ENCODE data around the gene FYCO1. TPM values are rescaled to one million over a fixed set of nuclear protein-coding genes. Genes with fewer than 3 reads are reported as not detected.

FYCO1 gene
- total and polyA plus RNA-seq, 2 of the 8 experiments (the other 6 are each of a cell fraction or from before 2014, with no cell fraction given) = 4.8 to 10.8 TPM

DNA sequence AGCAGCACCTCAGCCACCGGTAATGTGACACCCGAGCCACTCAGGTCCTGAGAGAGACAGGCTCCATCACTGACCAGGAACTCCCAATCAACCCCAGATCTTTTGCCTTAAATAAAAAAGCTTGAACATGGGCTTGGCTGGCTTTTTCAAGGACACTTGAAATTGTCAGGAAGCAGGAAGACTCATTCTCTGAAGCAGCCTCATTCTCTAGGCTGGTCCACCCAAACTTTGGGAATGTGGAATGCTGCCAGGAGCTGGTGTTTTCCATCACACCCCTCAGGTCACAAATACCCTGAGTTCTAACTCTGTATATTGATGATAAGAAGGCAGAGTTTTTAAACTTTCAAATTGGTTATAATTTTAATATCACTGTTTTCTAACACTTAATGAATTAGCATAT lies 35.3 kb downstream of the FYCO1 start (continued):
- TF ChIP-seq, protein P1, sequence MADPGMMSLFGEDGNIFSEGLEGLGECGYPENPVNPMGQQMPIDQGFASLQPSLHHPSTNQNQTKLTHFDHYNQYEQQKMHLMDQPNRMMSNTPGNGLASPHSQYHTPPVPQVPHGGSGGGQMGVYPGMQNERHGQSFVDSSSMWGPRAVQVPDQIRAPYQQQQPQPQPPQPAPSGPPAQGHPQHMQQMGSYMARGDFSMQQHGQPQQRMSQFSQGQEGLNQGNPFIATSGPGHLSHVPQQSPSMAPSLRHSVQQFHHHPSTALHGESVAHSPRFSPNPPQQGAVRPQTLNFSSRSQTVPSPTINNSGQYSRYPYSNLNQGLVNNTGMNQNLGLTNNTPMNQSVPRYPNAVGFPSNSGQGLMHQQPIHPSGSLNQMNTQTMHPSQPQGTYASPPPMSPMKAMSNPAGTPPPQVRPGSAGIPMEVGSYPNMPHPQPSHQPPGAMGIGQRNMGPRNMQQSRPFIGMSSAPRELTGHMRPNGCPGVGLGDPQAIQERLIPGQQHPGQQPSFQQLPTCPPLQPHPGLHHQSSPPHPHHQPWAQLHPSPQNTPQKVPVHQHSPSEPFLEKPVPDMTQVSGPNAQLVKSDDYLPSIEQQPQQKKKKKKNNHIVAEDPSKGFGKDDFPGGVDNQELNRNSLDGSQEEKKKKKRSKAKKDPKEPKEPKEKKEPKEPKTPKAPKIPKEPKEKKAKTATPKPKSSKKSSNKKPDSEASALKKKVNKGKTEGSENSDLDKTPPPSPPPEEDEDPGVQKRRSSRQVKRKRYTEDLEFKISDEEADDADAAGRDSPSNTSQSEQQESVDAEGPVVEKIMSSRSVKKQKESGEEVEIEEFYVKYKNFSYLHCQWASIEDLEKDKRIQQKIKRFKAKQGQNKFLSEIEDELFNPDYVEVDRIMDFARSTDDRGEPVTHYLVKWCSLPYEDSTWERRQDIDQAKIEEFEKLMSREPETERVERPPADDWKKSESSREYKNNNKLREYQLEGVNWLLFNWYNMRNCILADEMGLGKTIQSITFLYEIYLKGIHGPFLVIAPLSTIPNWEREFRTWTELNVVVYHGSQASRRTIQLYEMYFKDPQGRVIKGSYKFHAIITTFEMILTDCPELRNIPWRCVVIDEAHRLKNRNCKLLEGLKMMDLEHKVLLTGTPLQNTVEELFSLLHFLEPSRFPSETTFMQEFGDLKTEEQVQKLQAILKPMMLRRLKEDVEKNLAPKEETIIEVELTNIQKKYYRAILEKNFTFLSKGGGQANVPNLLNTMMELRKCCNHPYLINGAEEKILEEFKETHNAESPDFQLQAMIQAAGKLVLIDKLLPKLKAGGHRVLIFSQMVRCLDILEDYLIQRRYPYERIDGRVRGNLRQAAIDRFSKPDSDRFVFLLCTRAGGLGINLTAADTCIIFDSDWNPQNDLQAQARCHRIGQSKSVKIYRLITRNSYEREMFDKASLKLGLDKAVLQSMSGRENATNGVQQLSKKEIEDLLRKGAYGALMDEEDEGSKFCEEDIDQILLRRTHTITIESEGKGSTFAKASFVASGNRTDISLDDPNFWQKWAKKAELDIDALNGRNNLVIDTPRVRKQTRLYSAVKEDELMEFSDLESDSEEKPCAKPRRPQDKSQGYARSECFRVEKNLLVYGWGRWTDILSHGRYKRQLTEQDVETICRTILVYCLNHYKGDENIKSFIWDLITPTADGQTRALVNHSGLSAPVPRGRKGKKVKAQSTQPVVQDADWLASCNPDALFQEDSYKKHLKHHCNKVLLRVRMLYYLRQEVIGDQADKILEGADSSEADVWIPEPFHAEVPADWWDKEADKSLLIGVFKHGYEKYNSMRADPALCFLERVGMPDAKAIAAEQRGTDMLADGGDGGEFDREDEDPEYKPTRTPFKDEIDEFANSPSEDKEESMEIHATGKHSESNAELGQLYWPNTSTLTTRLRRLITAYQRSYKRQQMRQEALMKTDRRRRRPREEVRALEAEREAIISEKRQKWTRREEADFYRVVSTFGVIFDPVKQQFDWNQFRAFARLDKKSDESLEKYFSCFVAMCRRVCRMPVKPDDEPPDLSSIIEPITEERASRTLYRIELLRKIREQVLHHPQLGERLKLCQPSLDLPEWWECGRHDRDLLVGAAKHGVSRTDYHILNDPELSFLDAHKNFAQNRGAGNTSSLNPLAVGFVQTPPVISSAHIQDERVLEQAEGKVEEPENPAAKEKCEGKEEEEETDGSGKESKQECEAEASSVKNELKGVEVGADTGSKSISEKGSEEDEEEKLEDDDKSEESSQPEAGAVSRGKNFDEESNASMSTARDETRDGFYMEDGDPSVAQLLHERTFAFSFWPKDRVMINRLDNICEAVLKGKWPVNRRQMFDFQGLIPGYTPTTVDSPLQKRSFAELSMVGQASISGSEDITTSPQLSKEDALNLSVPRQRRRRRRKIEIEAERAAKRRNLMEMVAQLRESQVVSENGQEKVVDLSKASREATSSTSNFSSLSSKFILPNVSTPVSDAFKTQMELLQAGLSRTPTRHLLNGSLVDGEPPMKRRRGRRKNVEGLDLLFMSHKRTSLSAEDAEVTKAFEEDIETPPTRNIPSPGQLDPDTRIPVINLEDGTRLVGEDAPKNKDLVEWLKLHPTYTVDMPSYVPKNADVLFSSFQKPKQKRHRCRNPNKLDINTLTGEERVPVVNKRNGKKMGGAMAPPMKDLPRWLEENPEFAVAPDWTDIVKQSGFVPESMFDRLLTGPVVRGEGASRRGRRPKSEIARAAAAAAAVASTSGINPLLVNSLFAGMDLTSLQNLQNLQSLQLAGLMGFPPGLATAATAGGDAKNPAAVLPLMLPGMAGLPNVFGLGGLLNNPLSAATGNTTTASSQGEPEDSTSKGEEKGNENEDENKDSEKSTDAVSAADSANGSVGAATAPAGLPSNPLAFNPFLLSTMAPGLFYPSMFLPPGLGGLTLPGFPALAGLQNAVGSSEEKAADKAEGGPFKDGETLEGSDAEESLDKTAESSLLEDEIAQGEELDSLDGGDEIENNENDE (IDR thresholded peaks at IDR 0.05; ENCODE audit: insufficient replicate concordance, low read length) = no peak
- no peak for TF ChIP-seq SIN3A (conservative IDR thresholded peaks at IDR 0.05 in 1 of 2, IDR thresholded peaks at IDR 0.05 in 1 of 2; ENCODE audit: low read depth in 1 of 2, low read length in 2 of 2)
